HG03457 (cell line): Measurements from ENCODE around the gene SLC25A1.

ENCODE experiments used
- ATAC-seq: cut with Tn5 transposase; IDR thresholded peaks from one replicate; pipeline ENCODE4 v1.9.1; 2021; ENCODE audit warnings: moderate number of reproducible peaks; ENCODE audit not compliant: unreplicated experiment

Gene SLC25A1

DNA sequence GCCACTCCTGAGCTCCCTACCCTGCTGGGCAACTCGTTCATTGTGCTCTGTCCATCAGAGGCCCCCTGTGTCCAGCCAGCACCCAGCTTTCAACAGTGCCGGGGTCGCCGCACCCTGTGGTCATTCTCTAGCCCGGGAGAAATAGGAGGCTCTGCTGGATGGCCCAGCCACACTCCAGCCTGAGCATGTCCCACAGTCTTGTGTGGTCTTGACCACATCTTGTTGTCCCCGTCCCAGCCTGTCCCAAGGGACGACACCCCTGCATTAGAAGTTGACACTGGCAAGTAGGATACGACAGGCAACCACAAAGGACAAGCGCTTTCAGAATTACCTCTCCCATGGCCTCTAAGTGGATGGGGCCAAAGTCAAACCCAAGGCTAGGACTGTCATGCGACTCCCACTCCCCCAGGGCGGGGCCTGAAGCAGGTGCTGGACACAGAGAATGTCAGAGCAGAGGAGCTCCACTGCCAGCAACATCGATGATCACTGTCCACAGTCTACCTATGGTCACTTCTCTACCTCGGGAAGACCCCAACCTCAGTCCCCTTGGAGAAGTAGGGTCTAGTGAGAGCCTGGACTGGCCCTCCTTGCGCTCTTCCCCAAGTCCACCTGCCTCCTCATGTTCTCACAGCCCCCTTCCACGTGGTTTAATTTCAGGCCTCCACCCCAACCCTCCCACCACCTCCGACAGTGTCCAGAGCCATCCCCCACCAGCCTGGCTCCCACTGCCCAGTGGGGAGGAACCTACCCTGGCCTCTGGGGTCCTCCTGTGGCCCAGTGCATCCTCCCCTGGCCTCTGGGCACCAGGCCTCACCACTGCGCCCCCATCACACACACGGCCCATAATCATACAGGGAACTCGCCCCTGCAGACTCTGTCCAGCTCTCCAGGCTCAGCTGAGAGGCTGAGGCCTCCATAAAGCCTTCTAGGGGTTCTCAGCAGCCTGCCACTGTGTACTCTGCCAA, 51.9 kb downstream of the SLC25A1 start:
- ATAC-seq = no peak
